Esophagus squamous epithelium (tissue), 5 donors: Measurements from ENCODE around the gene ISLR2. TPM values are rescaled to one million over a fixed set of nuclear protein-coding genes. Genes with fewer than 3 reads are reported as not detected.

ENCODE experiments used
- DNase-seq: peaks from one replicate; lab custom pipeline; 2025; lab: John Stamatoyannopoulos, UW
- H3K27ac ChIP-seq, 4 donors: fragments of 200-600 bp; sonication (generic); one replicate each; pipeline ENCODE4 v1.5.1; 2016 to 2019; ENCODE audit warnings: mild to moderate bottlenecking in 1 of 4
- H3K27me3 ChIP-seq, 4 donors: fragments of 200-600 bp; sonication (generic); 1 replicate in 3 of 4; 2 replicates in 1 of 4; pipeline versions ENCODE4 v1.5.1 to v1.6.0; 2017 to 2021; ENCODE audit warnings: antibody characterized with exemption in 1 of 4
- H3K36me3 ChIP-seq, 3 donors: fragments of 200-600 bp; sonication (generic); one replicate each; pipeline ENCODE4 v1.5.1; 2016 to 2019
- H3K4me1 ChIP-seq, 3 donors: fragments of 200-600 bp; sonication (generic); one replicate each; pipeline ENCODE4 v1.5.1; 2017 to 2019
- H3K4me3 ChIP-seq, 4 donors: fragments of 200-600 bp; sonication (generic); 1 replicate in 3 of 4; 2 replicates in 1 of 4; pipeline ENCODE4 v1.5.1; 2016 to 2019; ENCODE audit warnings: mild to moderate bottlenecking in 2 of 4, moderate library complexity in 1 of 4
- H3K9me3 ChIP-seq, 3 donors: fragments of 200-600 bp; sonication (generic); one replicate each; pipeline ENCODE4 v1.5.1; 2016 to 2019
- POLR2A ChIP-seq, 4 donors: fragments of 450-650 bp; IDR thresholded peaks; one replicate each; pipeline ENCODE4 v1.6.1; 2017; ENCODE audit warnings: antibody characterized with exemption in 4 of 4, mild to moderate bottlenecking in 4 of 4, moderate library complexity in 3 of 4
- WGBS, 2 donors: methylation state at CpG; one replicate each; pipeline ENCODE4 v1.1.5; 2018; 5-methylcytosine and 5-hydroxymethylcytosine counted together
- intact Hi-C: fragments of 100-400 bp; cut with DNase I; formaldehyde crosslinking; loops from one replicate; pipeline ENCODE4 v1.15.0; 2022
- total RNA-seq, 4 donors: library from RNA; depleted of rRNA; stranded (reverse); fragments of >200 nt; gene quantifications; one replicate each; pipeline ENCODE4 v1.1.0, GENCODE V29; 2016
- TF ChIP-seq, protein P1 (sequence below), 6 experiments: fragments of 450-650 bp in 4 of 6; fragments of 200-600 bp in 2 of 6; sonication (generic) in 2 of 6; IDR thresholded peaks; one replicate each; pipeline ENCODE4 v1.5.1; 2016 to 2019; ENCODE audit warnings: antibody characterized with exemption in 6 of 6, mild to moderate bottlenecking in 4 of 6, moderate library complexity in 4 of 6
- donor health status: DM: yes; HTN: yes; CAD: no.

Gene ISLR2
- total RNA-seq, 4 donors from 2014 or later, result 0.13 to 0.76 TPM; not detected in 2

DNA sequence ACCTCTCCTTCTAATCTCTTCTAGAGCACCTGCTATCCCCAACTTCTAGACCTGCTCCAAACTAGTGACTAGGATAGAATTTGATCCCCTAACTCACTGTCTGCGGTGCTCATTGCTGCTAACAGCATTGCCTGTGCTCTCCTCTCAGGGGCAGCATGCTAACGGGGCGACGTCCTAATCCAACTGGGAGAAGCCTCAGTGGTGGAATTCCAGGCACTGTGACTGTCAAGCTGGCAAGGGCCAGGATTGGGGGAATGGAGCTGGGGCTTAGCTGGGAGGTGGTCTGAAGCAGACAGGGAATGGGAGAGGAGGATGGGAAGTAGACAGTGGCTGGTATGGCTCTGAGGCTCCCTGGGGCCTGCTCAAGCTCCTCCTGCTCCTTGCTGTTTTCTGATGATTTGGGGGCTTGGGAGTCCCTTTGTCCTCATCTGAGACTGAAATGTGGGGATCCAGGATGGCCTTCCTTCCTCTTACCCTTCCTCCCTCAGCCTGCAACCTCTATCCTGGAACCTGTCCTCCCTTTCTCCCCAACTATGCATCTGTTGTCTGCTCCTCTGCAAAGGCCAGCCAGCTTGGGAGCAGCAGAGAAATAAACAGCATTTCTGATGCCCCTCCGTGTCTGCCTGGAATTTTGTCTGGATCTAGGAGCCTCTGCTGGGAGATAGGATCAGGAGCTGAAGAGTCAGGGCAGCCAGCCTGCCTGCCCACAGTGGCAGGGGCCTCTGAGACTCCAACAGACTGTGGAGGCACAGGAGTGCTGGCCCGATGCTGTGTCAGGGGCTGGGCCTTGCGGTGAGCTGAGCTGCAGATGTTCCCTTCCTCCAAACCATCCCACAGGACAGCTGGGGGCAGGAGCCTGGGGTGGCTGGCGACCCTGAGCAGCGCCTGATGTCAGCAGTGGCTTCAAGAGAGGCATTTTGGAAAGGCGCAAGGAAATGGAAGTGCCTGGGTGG lies 46.2 kb downstream of the ISLR2 start:
- Histone ChIP-seq H3K9me3 (no peaks in the 10 kb centered on the region), H3K27ac (no peak overlapping the region), H3K27me3 (peaks cover 0 to 3% (median 0%) of the 10 kb centered on the region in 4 donors), H3K4me1 (peaks cover 14 to 95% (median 35%) of the 10 kb centered on the region in 3 donors), H3K36me3 (no peaks in the 10 kb centered on the region), H3K4me3 (no peak overlapping the region)
- TF ChIP-seq, protein P1, sequence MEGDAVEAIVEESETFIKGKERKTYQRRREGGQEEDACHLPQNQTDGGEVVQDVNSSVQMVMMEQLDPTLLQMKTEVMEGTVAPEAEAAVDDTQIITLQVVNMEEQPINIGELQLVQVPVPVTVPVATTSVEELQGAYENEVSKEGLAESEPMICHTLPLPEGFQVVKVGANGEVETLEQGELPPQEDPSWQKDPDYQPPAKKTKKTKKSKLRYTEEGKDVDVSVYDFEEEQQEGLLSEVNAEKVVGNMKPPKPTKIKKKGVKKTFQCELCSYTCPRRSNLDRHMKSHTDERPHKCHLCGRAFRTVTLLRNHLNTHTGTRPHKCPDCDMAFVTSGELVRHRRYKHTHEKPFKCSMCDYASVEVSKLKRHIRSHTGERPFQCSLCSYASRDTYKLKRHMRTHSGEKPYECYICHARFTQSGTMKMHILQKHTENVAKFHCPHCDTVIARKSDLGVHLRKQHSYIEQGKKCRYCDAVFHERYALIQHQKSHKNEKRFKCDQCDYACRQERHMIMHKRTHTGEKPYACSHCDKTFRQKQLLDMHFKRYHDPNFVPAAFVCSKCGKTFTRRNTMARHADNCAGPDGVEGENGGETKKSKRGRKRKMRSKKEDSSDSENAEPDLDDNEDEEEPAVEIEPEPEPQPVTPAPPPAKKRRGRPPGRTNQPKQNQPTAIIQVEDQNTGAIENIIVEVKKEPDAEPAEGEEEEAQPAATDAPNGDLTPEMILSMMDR (IDR thresholded peaks at IDR 0.05), result no peak
- no peak for TF ChIP-seq POLR2A (IDR thresholded peaks at IDR 0.05)
- DNase-seq, result no peak
- intact Hi-C loops, result no loop called here
- WGBS, 2 donors, result 65 to 80% methylated on average over 3 to 5 of the region's 10 CpGs

- Histone ChIP-seq H3K4me1 (peaks cover 10 to 76% (median 35%) of the 10 kb centered on the region in 3 donors), H3K27me3 (peaks cover 0 to 3% (median 0%) of the 10 kb centered on the region in 4 donors), H3K27ac (peak overlapping the region in 3 of 4 donors; percentile 23 to 76 (median 70)), H3K4me3 (no peak overlapping the region), H3K9me3 (no peaks in the 10 kb centered on the region), H3K36me3 (no peaks in the 10 kb centered on the region)
- intact Hi-C loops, result no loop called here
- WGBS, 2 donors, result 87 to 88% methylated on average over 6 to 7 of the region's 7 CpGs
- no peak for DNase-seq
- TF ChIP-seq, protein P1 (IDR thresholded peaks at IDR 0.05), result no peak
Measured at GRCh38 chr15:74178326-74179100, 48.1 kb downstream of the ISLR2 start.

DNA sequence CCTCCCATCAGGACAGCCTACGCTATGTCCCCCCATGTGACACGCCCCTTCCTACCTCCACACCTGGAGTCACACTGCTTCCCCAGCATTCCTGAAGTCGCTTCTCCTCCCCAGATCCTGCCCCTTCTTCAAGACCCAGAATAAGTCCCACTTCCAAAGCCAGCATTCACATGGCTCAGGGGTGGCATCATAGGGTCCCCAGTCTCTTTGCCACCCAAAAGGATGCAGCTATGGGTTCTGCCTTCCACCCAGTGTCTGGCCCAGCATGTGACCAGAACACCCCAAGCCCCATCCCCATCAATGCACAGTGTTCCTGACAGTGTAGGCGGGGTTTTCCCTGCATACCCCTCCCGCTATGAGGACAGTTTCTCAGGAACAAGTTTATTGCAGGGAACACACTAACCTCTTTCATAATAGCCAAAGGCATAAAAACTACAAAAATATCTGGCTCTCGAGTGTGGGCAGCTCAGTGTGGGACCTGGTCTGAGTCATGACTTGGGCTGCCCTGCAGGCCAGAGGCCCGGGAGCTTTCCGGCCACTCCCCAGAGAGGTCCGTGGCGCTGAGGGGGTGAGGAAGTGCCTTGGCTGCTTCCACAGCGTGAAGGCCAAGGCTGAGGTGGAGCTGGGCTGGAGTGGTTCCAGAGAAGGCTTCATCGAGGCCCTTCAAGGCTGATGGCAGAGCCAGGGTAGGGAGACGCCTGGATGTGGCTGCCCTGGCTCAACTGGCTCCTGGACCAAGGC lies 48.9 kb downstream of the ISLR2 start:
- TF ChIP-seq, protein P1 (IDR thresholded peaks at IDR 0.05), result no peak
- no peak for TF ChIP-seq POLR2A (IDR thresholded peaks at IDR 0.05)
- Histone ChIP-seq H3K4me1 (peaks cover 8 to 68% (median 31%) of the 10 kb centered on the region in 3 donors), H3K27ac (peak overlapping the region; percentile 23 to 78 (median 50)), H3K27me3 (peaks cover 0 to 3% (median 0%) of the 10 kb centered on the region in 4 donors), H3K36me3 (no peaks in the 10 kb centered on the region), H3K4me3 (no peak overlapping the region), H3K9me3 (no peaks in the 10 kb centered on the region)
- intact Hi-C loops, result no loop called here
- 54 to 73% methylated on average over 3 to 4 of the region's 13 CpGs for WGBS, 2 donors
- no peak for DNase-seq

- 33 to 60% methylated on average over 1 to 6 of the region's 17 CpGs for WGBS, 2 donors
- no peaks in the 10 kb centered on the region for H3K9me3 ChIP-seq
- H3K36me3 ChIP-seq, result no peaks in the 10 kb centered on the region
- peaks cover 8 to 61% (median 30%) of the 10 kb centered on the region in 3 donors for H3K4me1 ChIP-seq
- no peak for DNase-seq
- TF ChIP-seq POLR2A (IDR thresholded peaks at IDR 0.05), result no peak
- TF ChIP-seq, protein P1 (IDR thresholded peaks at IDR 0.05), result no peak
- H3K4me3 ChIP-seq, result no peak overlapping the region
- intact Hi-C loops, result no loop called here
- H3K27me3 ChIP-seq, result peaks cover 0 to 3% (median 0%) of the 10 kb centered on the region in 4 donors
- peak overlapping the region; percentile 7 to 78 (median 50) for H3K27ac ChIP-seq
Measured at GRCh38 chr15:74179983-74180880, 49.8 kb downstream of the ISLR2 start.
